HCT116 (cell line): ENCODE measurements around the gene WFDC8. TPM values are rescaled to one million over a fixed set of nuclear protein-coding genes. Genes with fewer than 3 reads are reported as not detected.

Source experiments
- ATAC-seq: fragments of 200-7000 bp; cut with Tn5 transposase; 2 replicates; pipeline ENCODE4 v1.9.1; 2020; ENCODE audit warnings: mild to moderate bottlenecking, moderate library complexity
- BruUV-seq: library from RNA; stranded (reverse); fragments of 400-500 nt; replicated peaks from 2 replicates; lab custom pipeline; 2021; lab: Mats Ljungman, UMichigan
- CTCF ChIA-PET: fragments of 300-600 bp; sonication (Branson Sonifier 250); formaldehyde crosslinking; loops from one replicate; lab custom pipeline; 2021; ENCODE audit warnings: antibody characterized with exemption; lab: Charles Lee
- POLR2A ChIA-PET: fragments of 300-600, 350-600 bp; sonication (Branson Sonifier 250); formaldehyde crosslinking; loops from one replicate; lab custom pipeline; 2021; ENCODE audit warnings: antibody characterized with exemption; lab: Charles Lee
- RAD21 ChIA-PET, 2 experiments: fragments of 300-600 bp; sonication (Branson Sonifier 250); formaldehyde crosslinking; loops; one replicate each; lab custom pipeline; 2023; ENCODE audit warnings: low total read pairs in 2 of 2; ENCODE audit not compliant: uncharacterized antibody in 2 of 2, unreplicated experiment in 2 of 2, low non-redundant PET in 1 of 2; lab: Charles Lee
- DNase-seq: peaks from one replicate; pipeline ENCODE4 v3.0.0-alpha.2; 2010; ENCODE audit warnings: low read depth, low spot score
- H2AFZ ChIP-seq: fragments of 200-600 bp; shearing (Covaris generic), sonication (generic); 2 replicates; pipeline ENCODE4 v1.6.1; 2017; ENCODE audit warnings: low read depth, mixed run types, mixed read lengths, antibody characterized with exemption, low read length; ENCODE audit not compliant: poor library complexity, severe bottlenecking
- H3K27ac ChIP-seq: 2 replicates; pipeline ENCODE4 v1.5.1; 2012; ENCODE audit warnings: low read depth, low read length
- H3K27me3 ChIP-seq: fragments of 200-600 bp; sonication (generic); 2 replicates; pipeline ENCODE4 v1.6.1; 2016; ENCODE audit warnings: mixed run types, low read length, mixed read lengths; ENCODE audit not compliant: insufficient read depth
- H3K36me3 ChIP-seq, 2 experiments: fragments of 200-500 bp in 1 of 2; fragments of 200-600 bp in 1 of 2; sonication (Bioruptor generic) in 1 of 2; sonication (generic) in 1 of 2; 2 replicates each; pipeline versions ENCODE4 v1.5.1 to v1.6.1; 2014 to 2016; ENCODE audit warnings: low read length in 2 of 2, inconsistent platforms in 1 of 2, mixed read lengths in 1 of 2, mixed run types in 1 of 2; ENCODE audit not compliant: insufficient read depth in 2 of 2, control insufficient read depth in 1 of 2
- H3K4me1 ChIP-seq, 2 experiments: fragments of 200-600 bp in 1 of 2; sonication (generic) in 1 of 2; 2 replicates each; pipeline versions ENCODE4 v1.5.1 to v1.6.1; 2012 to 2017; ENCODE audit warnings: low read length in 2 of 2, inconsistent platforms in 1 of 2, mild to moderate bottlenecking in 1 of 2, mixed read lengths in 1 of 2, mixed run types in 1 of 2, moderate library complexity in 1 of 2; ENCODE audit not compliant: insufficient read depth in 2 of 2, control insufficient read depth in 1 of 2
- H3K4me2 ChIP-seq: fragments of 200-600 bp; sonication (generic); 2 replicates; pipeline ENCODE4 v1.6.1; 2017; ENCODE audit warnings: mixed run types, low read length, mixed read lengths
- H3K4me3 ChIP-seq, 2 experiments: fragments of 200-600 bp in 1 of 2; sonication (generic) in 1 of 2; replicated peaks in 1 of 2; 2 replicates each; pipeline ENCODE4 v1.5.1; 2011 to 2016; ENCODE audit warnings: low read length in 2 of 2, control low read depth in 1 of 2, low read depth in 1 of 2, mild to moderate bottlenecking in 1 of 2, mixed read lengths in 1 of 2, mixed run types in 1 of 2
- H3K79me2 ChIP-seq: fragments of 200-600 bp; sonication (generic); 2 replicates; pipeline ENCODE4 v1.6.1; 2017; ENCODE audit warnings: mild to moderate bottlenecking, mixed run types, low read length, moderate library complexity, mixed read lengths; ENCODE audit not compliant: insufficient read depth
- H3K9ac ChIP-seq: fragments of 200-600 bp; sonication (generic); 2 replicates; pipeline ENCODE4 v1.6.1; 2016; ENCODE audit warnings: low read length, mixed read lengths
- H3K9me2 ChIP-seq: fragments of 200-600 bp; sonication (generic), shearing (Covaris generic); 2 replicates; pipeline ENCODE4 v1.6.1; 2017; ENCODE audit warnings: mixed run types, mild to moderate bottlenecking, moderate library complexity; ENCODE audit not compliant: insufficient read depth
- H3K9me3 ChIP-seq, 2 experiments: fragments of 200-500 bp in 1 of 2; fragments of 200-600 bp in 1 of 2; sonication (Bioruptor generic) in 1 of 2; sonication (generic) in 1 of 2; 2 replicates each; pipeline ENCODE4 v1.6.1; 2014 to 2017; ENCODE audit warnings: low read length in 2 of 2, mixed read lengths in 2 of 2, inconsistent platforms in 1 of 2, low read depth in 1 of 2, mild to moderate bottlenecking in 1 of 2, mixed run types in 1 of 2, moderate library complexity in 1 of 2; ENCODE audit not compliant: control insufficient read depth in 1 of 2, insufficient read depth in 1 of 2
- H4K20me1 ChIP-seq: fragments of 200-600 bp; sonication (generic), shearing (Covaris generic); 2 replicates; pipeline ENCODE4 v1.6.1; 2017; ENCODE audit warnings: mixed run types, mild to moderate bottlenecking, moderate library complexity; ENCODE audit not compliant: insufficient read depth
- CBX3 ChIP-seq: IDR thresholded peaks from 2 replicates; pipeline ENCODE4 v1.6.1; 2012; ENCODE audit warnings: low read depth
- EGR1 ChIP-seq: IDR thresholded peaks from 2 replicates; pipeline ENCODE4 v1.6.1; 2012; ENCODE audit warnings: low read depth
- EZH2phosphoT487 ChIP-seq: fragments of 200-600 bp; IDR thresholded peaks from 2 replicates; pipeline ENCODE4 v1.6.1; 2018; ENCODE audit warnings: antibody characterized with exemption, borderline replicate concordance
- FOSL1 ChIP-seq: IDR thresholded peaks from 2 replicates; pipeline ENCODE4 v1.6.1; 2012; ENCODE audit warnings: low read depth
- MAX ChIP-seq: IDR thresholded peaks from 2 replicates; pipeline ENCODE4 v1.6.1; 2012
- POLR2AphosphoS5 ChIP-seq: IDR thresholded peaks from 2 replicates; pipeline ENCODE4 v1.6.1; 2011; ENCODE audit warnings: mild to moderate bottlenecking, low read depth, low read length, moderate library complexity
- SP1 ChIP-seq: IDR thresholded peaks from 2 replicates; pipeline ENCODE4 v1.6.1; 2012; ENCODE audit warnings: low read depth
- TCF7L2 ChIP-seq: IDR thresholded peaks from 2 replicates; pipeline ENCODE4 v1.7.0; 2011; ENCODE audit warnings: borderline replicate concordance, inconsistent platforms; ENCODE audit not compliant: insufficient read depth, insufficient read length; ENCODE audit errors: extremely low read depth
- ZBTB33 ChIP-seq: IDR thresholded peaks from 2 replicates; pipeline ENCODE4 v1.6.1; 2011; ENCODE audit warnings: mild to moderate bottlenecking, low read length, moderate library complexity; ENCODE audit not compliant: insufficient replicate concordance; ENCODE audit errors: extremely low read depth
- ZNF274 ChIP-seq: fragments of 200-500 bp; sonication (Bioruptor generic); IDR thresholded peaks from 2 replicates; pipeline ENCODE4 v1.6.1; 2014; ENCODE audit warnings: mild to moderate bottlenecking, low read depth, low read length, inconsistent platforms
- intact Hi-C: fragments of 100-400 bp; cut with micrococcal nuclease; formaldehyde crosslinking; loops from 2 replicates; pipeline ENCODE4 v1.10.0; 2022
- total RNA-seq: library from RNA; stranded (reverse); gene quantifications from one replicate; pipeline ENCODE4 v1.2.1, GENCODE V29; 2021; ENCODE audit not compliant: unreplicated experiment
- TF ChIP-seq, protein P1 (sequence below), 3 experiments: fragments of 200-600 bp in 1 of 3; sonication (generic) in 1 of 3; IDR thresholded peaks in 2 of 3; conservative IDR thresholded peaks in 1 of 3; 2 replicates each; pipeline ENCODE4 v1.5.1; 2012 to 2017; ENCODE audit warnings: low read depth in 2 of 3, low read length in 2 of 3, antibody characterized with exemption in 1 of 3, borderline replicate concordance in 1 of 3, control low read depth in 1 of 3, mild to moderate bottlenecking in 1 of 3, mixed read lengths in 1 of 3, mixed run types in 1 of 3, moderate library complexity in 1 of 3; ENCODE audit not compliant: insufficient read depth in 1 of 3
- TF ChIP-seq, protein P2 (sequence below): IDR thresholded peaks from 2 replicates; pipeline ENCODE4 v1.6.1; 2012; ENCODE audit warnings: low read depth

Gene WFDC8
- total RNA-seq, 1 experiment from 2014 or later, result not detected

DNA sequence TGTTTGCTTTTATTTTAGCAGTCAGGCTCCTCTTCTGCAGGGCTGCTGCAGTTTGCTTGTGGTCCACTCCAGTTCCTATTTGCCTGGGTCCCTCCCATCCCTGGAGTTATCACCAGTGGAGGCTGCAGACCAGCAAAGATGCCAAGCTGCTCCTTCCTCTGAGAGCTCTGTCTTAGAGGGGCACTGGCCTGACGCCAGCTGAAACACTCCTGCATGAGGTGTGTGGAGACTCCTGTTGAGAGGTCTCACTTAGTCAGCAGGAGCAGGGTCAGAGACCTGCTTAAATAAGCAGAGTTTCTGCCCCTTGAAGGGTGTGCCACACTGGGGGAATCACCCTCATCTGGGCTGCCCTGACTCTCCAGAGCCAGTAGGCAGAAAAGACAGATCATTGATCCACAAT lies 16.2 kb upstream of the WFDC8 start:
- ATAC-seq, result no peak
- ChIA-PET POLR2A (no interaction called here), CTCF (interaction anchor here (1.8 kb wide), 1 partner anchor 176 kb away, joined by 4 read pairs; no protein-coding TSS in a partner anchor), RAD21 (no interaction called here)
- Histone ChIP-seq H3K4me3 (no peak overlapping the region), H3K36me3 (no peaks in the 10 kb centered on the region), H3K79me2 (no peaks in the 10 kb centered on the region), H3K27ac (no peak overlapping the region), H3K4me1 (no peaks in the 10 kb centered on the region), H3K9me3 (no peaks in the 10 kb centered on the region), H2AFZ (no peak overlapping the region), H3K27me3 (no peaks in the 10 kb centered on the region; the same call in 1 of the 2 replicates), H4K20me1 (no peaks in the 10 kb centered on the region), H3K9me2 (no peaks in the 10 kb centered on the region), H3K4me2 (no peak overlapping the region), H3K9ac (no peak overlapping the region)
- intact Hi-C loops, result no loop called here
- BruUV-seq, result no TSS peak
- TF ChIP-seq FOSL1 (no peak), EZH2phosphoT487 (no peak), ZBTB33 (no peak), EGR1 (no peak), MAX (no peak), POLR2AphosphoS5 (no peak), ZNF274 (no peak), TCF7L2 (no peak), SP1 (no peak), CBX3 (no peak)
- TF ChIP-seq, protein P1, sequence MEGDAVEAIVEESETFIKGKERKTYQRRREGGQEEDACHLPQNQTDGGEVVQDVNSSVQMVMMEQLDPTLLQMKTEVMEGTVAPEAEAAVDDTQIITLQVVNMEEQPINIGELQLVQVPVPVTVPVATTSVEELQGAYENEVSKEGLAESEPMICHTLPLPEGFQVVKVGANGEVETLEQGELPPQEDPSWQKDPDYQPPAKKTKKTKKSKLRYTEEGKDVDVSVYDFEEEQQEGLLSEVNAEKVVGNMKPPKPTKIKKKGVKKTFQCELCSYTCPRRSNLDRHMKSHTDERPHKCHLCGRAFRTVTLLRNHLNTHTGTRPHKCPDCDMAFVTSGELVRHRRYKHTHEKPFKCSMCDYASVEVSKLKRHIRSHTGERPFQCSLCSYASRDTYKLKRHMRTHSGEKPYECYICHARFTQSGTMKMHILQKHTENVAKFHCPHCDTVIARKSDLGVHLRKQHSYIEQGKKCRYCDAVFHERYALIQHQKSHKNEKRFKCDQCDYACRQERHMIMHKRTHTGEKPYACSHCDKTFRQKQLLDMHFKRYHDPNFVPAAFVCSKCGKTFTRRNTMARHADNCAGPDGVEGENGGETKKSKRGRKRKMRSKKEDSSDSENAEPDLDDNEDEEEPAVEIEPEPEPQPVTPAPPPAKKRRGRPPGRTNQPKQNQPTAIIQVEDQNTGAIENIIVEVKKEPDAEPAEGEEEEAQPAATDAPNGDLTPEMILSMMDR (IDR thresholded peaks at IDR 0.05 in 2 of 3, conservative IDR thresholded peaks at IDR 0.05 in 1 of 3; ENCODE audit: borderline replicate concordance in 1 of 3, insufficient read depth in 1 of 3, low read depth in 2 of 3, low read length in 2 of 3), result no peak
- TF ChIP-seq, protein P2, sequence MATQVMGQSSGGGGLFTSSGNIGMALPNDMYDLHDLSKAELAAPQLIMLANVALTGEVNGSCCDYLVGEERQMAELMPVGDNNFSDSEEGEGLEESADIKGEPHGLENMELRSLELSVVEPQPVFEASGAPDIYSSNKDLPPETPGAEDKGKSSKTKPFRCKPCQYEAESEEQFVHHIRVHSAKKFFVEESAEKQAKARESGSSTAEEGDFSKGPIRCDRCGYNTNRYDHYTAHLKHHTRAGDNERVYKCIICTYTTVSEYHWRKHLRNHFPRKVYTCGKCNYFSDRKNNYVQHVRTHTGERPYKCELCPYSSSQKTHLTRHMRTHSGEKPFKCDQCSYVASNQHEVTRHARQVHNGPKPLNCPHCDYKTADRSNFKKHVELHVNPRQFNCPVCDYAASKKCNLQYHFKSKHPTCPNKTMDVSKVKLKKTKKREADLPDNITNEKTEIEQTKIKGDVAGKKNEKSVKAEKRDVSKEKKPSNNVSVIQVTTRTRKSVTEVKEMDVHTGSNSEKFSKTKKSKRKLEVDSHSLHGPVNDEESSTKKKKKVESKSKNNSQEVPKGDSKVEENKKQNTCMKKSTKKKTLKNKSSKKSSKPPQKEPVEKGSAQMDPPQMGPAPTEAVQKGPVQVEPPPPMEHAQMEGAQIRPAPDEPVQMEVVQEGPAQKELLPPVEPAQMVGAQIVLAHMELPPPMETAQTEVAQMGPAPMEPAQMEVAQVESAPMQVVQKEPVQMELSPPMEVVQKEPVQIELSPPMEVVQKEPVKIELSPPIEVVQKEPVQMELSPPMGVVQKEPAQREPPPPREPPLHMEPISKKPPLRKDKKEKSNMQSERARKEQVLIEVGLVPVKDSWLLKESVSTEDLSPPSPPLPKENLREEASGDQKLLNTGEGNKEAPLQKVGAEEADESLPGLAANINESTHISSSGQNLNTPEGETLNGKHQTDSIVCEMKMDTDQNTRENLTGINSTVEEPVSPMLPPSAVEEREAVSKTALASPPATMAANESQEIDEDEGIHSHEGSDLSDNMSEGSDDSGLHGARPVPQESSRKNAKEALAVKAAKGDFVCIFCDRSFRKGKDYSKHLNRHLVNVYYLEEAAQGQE, result no peak
- DNase-seq, result no peak
